DOHH2 (cell line): ENCODE measurements around the gene ATP6V0D1.

ENCODE experiments used
- H3F3A ChIP-seq: fragments of 200-600 bp; sonication (generic), shearing (Covaris generic); 2 replicates; pipeline ENCODE4 v1.6.0; 2016; ENCODE audit warnings: antibody characterized with exemption, mild to moderate bottlenecking; ENCODE audit not compliant: control insufficient read depth, insufficient read depth
- H3K27ac ChIP-seq: fragments of 200-600 bp; sonication (generic); 2 replicates; pipeline ENCODE4 v1.5.1; 2014; ENCODE audit warnings: low read depth, mild to moderate bottlenecking, low read length, moderate library complexity
- H3K27me3 ChIP-seq: fragments of 200-600 bp; sonication (generic); 2 replicates; pipeline ENCODE4 v1.6.1; 2014; ENCODE audit warnings: mild to moderate bottlenecking, low read length, mixed read lengths; ENCODE audit not compliant: control insufficient read depth
- H3K36me3 ChIP-seq: fragments of 200-600 bp; sonication (generic); 2 replicates; pipeline ENCODE4 v1.6.1; 2014; ENCODE audit warnings: mild to moderate bottlenecking, low read length, moderate library complexity, mixed read lengths; ENCODE audit not compliant: control insufficient read depth
- H3K4me1 ChIP-seq: fragments of 200-600 bp; sonication (generic); 2 replicates; pipeline ENCODE4 v1.6.1; 2014; ENCODE audit warnings: mild to moderate bottlenecking, low read length, mixed read lengths; ENCODE audit not compliant: control insufficient read depth
- H3K4me2 ChIP-seq: fragments of 200-600 bp; sonication (generic); 2 replicates; pipeline ENCODE4 v1.6.0; 2014; ENCODE audit warnings: mild to moderate bottlenecking, low read length, moderate library complexity
- H3K4me3 ChIP-seq: fragments of 200-600 bp; sonication (generic); 2 replicates; pipeline ENCODE4 v1.5.1; 2014; ENCODE audit warnings: mild to moderate bottlenecking, low read length, mixed read lengths
- H3K79me2 ChIP-seq: fragments of 200-600 bp; sonication (generic); 2 replicates; pipeline ENCODE4 v1.6.1; 2014; ENCODE audit warnings: mild to moderate bottlenecking, low read length, mixed read lengths; ENCODE audit not compliant: control insufficient read depth
- H3K9me2 ChIP-seq: fragments of 200-600 bp; sonication (generic); replicated peaks from 2 replicates; pipeline ENCODE4 v1.6.1; 2014; ENCODE audit warnings: mild to moderate bottlenecking, low read length, mixed read lengths; ENCODE audit not compliant: control insufficient read depth
- H3K9me3 ChIP-seq: fragments of 200-600 bp; sonication (generic); 2 replicates; pipeline ENCODE4 v1.6.1; 2014; ENCODE audit warnings: antibody characterized with exemption, low read length, mixed read lengths; ENCODE audit not compliant: control insufficient read depth, insufficient read depth
- H4K20me1 ChIP-seq: fragments of 200-600 bp; sonication (generic); 2 replicates; pipeline ENCODE4 v1.6.0; 2014; ENCODE audit warnings: low read depth, mild to moderate bottlenecking, antibody characterized with exemption, low read length, moderate library complexity; ENCODE audit not compliant: control insufficient read depth, insufficient read depth
- CTCF ChIP-seq: fragments of 200-600 bp; sonication (generic); IDR thresholded peaks from one replicate; pipeline ENCODE4 v1.5.1; 2014; ENCODE audit warnings: antibody characterized with exemption, mild to moderate bottlenecking, low read depth, low read length; ENCODE audit not compliant: poor library complexity, severe bottlenecking
- EZH2phosphoT487 ChIP-seq: fragments of 200-600 bp; sonication (generic); IDR thresholded peaks from 2 replicates; pipeline ENCODE4 v1.6.1; 2017; ENCODE audit warnings: borderline replicate concordance, mild to moderate bottlenecking, antibody characterized with exemption, low read length, moderate library complexity, mixed read lengths

The ATP6V0D1 gene

GRCh38 chr16:67480833-67481560, at the start of gene ATP6V0D1:
ATP6V0D1 (minus strand) TSS chr16:67481157; CDS start chr16:67481086, 71 bp downstream.
- no peaks in the 10 kb centered on the region for H3K9me2 ChIP-seq
- H3K4me2 ChIP-seq, result peak within 1 kb of the TSS; percentile 98
- H4K20me1 ChIP-seq, result 0 out of 2 replicates have a peak, but pooled peaks cover 3% of the 10 kb centered on the region
- no peak for TF ChIP-seq EZH2phosphoT487
- TF ChIP-seq CTCF, result peak; percentile 74
- H3F3A ChIP-seq, result peaks cover 6% of the 10 kb centered on the region; the same call in 1 of the 2 replicates
- H3K79me2 ChIP-seq, result peaks cover 67% of the 10 kb centered on the region
- H3K27me3 ChIP-seq, result no peaks in the 10 kb centered on the region
- H3K4me3 ChIP-seq, result peak within 1 kb of the TSS; percentile 95
- peak within 1 kb of the TSS; percentile 89 for H3K27ac ChIP-seq
- no peaks in the 10 kb centered on the region for H3K9me3 ChIP-seq
- H3K36me3 ChIP-seq, result peaks cover 21% of the 10 kb centered on the region
- peaks cover 51% of the 10 kb centered on the region for H3K4me1 ChIP-seq

GRCh38 chr16:67530013-67530939, 49.3 kb upstream of the ATP6V0D1 start:
- Histone ChIP-seq H3K27me3 (peaks cover 9% of the 10 kb centered on the region), H4K20me1 (0 out of 2 replicates have a peak, but pooled peaks cover 4% of the 10 kb centered on the region), H3K4me3 (peak overlapping the region; percentile 85), H3K4me2 (peak overlapping the region; percentile 98), H3K9me2 (no peaks in the 10 kb centered on the region), H3K79me2 (peaks cover 8% of the 10 kb centered on the region), H3F3A (peaks cover 17% of the 10 kb centered on the region), H3K9me3 (no peaks in the 10 kb centered on the region), H3K36me3 (no peaks in the 10 kb centered on the region), H3K27ac (peak overlapping the region; percentile 89), H3K4me1 (peaks cover 59% of the 10 kb centered on the region)
- TF ChIP-seq EZH2phosphoT487 (no peak), CTCF (no peak)

GRCh38 chr16:67529582-67530012, 48.6 kb upstream of the ATP6V0D1 start:
- Histone ChIP-seq H3K79me2 (peaks cover 8% of the 10 kb centered on the region), H3K4me1 (peaks cover 59% of the 10 kb centered on the region), H3K27me3 (peaks cover 9% of the 10 kb centered on the region)

More at GRCh38 chr16:67529582-67530012, 48.6 kb upstream of the ATP6V0D1 start:
- no peaks in the 10 kb centered on the region for H3K36me3 ChIP-seq
- 0 out of 2 replicates have a peak, but pooled peaks cover 4% of the 10 kb centered on the region for H4K20me1 ChIP-seq
- H3K9me2 ChIP-seq, result no peaks in the 10 kb centered on the region
- peak overlapping the region; percentile 98 for H3K4me2 ChIP-seq
- no peaks in the 10 kb centered on the region for H3K9me3 ChIP-seq
- peak overlapping the region; percentile 89 for H3K27ac ChIP-seq
- H3F3A ChIP-seq, result peaks cover 15% of the 10 kb centered on the region
- peak overlapping the region; percentile 85 for H3K4me3 ChIP-seq
- TF ChIP-seq EZH2phosphoT487, result 0 out of 2 replicates have a peak, but pooled peaks have one; percentile 25
- no peak for TF ChIP-seq CTCF
